Neuron (in vitro differentiated cells): ENCODE measurements around the gene ATF4.

ENCODE experiments used
- H2AFZ ChIP-seq: one replicate; pipeline ENCODE4 v1.6.1; 2013; ENCODE audit warnings: low read depth, mild to moderate bottlenecking, inconsistent platforms, low read length, moderate library complexity
- H3K27me3 ChIP-seq: one replicate; pipeline ENCODE4 v1.6.1; 2013; ENCODE audit warnings: low read length; ENCODE audit not compliant: insufficient read depth
- H3K36me3 ChIP-seq: one replicate; pipeline ENCODE4 v1.6.1; 2013; ENCODE audit warnings: low read length; ENCODE audit not compliant: insufficient read depth
- H3K4me1 ChIP-seq: one replicate; pipeline ENCODE4 v1.6.1; 2013; ENCODE audit warnings: low read length; ENCODE audit not compliant: insufficient read depth
- H3K4me3 ChIP-seq: 2 replicates; pipeline ENCODE4 v1.5.1; 2013; ENCODE audit warnings: mild to moderate bottlenecking, low read length, moderate library complexity
- H3K9me3 ChIP-seq: one replicate; pipeline ENCODE4 v1.6.1; 2013; ENCODE audit warnings: low read length

Gene ATF4

DNA sequence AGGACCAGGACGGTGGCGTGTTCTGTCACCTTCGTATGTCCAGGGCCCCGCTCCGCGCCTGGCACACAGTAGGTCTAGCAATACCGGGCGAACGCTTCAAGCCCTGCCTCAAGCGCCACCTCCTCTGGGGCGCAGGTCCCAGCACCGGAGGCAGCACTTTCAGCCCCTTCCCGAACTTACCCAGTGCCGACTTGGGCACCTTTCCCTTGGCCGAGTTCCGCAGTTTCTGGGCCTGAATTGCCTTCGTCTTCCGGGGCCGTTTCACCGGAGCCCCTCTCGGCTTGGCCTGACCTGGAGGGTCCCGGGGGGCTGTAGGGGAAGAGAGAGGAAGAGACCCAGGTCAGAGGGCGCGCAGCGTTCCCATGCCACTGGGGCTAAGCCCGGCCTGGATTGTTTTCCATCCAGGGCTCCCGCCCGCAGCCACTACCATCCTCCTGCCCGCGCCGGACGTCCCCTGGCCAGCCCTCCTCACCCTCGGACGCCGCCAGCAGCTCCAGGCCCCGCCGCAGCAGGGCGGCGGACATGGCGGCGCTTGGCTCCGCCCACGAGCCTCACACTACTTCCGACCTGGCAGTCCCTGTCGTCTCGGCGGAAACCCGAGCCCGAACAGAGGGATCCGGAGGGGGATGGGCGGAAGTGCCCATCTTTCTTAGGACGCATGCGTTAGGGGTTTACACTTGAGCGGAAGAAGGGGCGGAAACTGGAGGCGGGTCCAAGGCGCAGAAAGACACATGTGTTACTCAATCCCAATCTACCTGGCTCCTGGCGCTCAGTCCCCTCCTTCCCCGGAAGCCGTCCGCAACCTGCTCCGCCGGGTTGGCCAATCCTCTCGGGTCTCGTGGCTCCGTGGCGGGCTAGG lies 12.1 kb downstream of the ATF4 start, which contains the start of gene RPS19BP1:
Gene RPS19BP1 (minus strand): TSS at position 534 of the 859 bp plus-strand sequence. CDS start 10 bp downstream, at position 524.
- Histone ChIP-seq H3K9me3 (no peaks in the 10 kb centered on the region), H2AFZ (peak within 1 kb of the TSS; percentile 14), H3K4me1 (peaks cover 46% of the 10 kb centered on the region), H3K36me3 (peaks cover 15% of the 10 kb centered on the region), H3K4me3 (peak within 1 kb of the TSS; percentile 93), H3K27me3 (no peaks in the 10 kb centered on the region)

DNA sequence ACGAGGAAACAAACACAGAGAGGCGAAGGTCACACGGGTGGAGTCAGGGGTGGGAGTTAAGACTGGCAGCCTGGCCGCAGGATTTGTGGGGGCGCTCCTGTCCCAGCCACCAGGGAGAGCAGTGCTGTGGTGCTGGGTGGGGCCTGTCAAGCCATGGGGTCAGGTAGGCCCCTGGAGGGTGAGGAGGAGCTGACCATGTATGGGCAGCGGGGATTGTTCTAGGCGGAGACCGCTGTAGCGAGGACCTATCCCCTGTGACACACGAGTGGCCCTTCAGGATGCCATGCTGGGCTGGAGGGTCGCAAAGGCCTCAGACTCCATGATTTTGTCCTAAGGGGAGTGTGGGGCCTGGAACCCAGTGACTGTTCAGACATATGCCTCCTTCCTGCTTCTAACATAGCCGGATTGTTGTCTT lies 13.7 kb downstream of the ATF4 start:
- Histone ChIP-seq H3K36me3 (peaks cover 13% of the 10 kb centered on the region), H3K27me3 (no peaks in the 10 kb centered on the region), H3K4me3 (no peak overlapping the region), H2AFZ (peak overlapping the region; percentile 91), H3K9me3 (no peaks in the 10 kb centered on the region), H3K4me1 (peaks cover 30% of the 10 kb centered on the region)

DNA sequence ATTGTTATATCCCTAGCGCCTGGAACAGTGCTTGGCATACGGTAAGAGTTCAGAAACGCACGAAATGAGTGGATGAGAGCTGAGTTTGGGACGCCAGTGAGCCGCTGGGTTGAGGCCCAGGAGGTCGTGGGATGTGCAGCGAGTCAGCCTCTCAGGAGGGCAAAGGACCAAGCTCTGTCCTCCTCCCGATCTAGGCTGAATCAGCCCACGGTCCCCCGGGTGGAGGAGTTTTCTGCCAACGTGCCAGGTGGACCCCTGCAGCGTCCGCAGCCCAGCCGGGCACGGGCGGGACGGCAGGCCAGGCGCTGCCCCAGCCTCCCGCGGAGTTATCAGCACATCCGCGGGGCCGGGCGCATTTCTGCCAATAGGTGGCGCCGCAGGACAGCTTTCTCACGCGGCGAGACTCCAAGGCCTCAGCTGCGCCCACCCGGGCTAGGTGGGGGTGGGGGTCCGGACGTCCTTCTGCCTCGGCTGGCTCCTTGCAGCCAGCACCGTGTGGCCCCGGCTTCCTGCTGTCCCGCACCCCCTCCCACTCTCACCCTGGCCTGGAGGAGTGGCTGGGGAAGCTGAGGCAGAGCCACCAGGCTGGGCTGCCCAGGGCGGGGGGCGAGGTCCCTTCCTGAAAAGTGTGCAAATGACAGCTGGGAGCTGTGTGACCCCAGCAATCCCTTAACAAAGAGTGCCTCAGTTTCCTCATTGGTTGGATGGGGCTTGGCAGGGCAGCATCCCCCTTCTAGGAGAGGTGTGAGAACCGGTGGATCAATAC lies 14.4 kb downstream of the ATF4 start:
- Histone ChIP-seq H3K9me3 (no peaks in the 10 kb centered on the region), H3K27me3 (no peaks in the 10 kb centered on the region), H3K4me1 (peaks cover 27% of the 10 kb centered on the region), H2AFZ (peak overlapping the region; percentile 91), H3K4me3 (peak overlapping the region; percentile 34), H3K36me3 (peaks cover 8% of the 10 kb centered on the region)

DNA sequence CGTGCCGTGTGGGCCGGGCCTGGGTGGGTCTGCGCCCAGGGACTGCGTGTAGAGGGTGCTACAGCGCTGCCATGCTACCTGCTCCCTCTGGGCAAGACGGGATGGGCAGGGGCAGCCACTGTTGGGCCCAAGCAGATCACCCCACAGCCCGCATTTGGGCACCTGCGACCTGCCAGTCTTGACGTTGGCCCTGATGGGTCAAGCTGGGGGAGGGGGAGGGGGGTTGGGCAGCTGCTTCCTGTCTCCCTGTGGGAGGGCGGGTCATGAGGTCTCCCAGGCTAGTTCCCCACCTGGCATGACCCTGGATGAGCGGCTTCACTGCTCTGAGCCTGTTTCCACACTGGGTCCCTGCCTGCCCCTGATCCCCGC lies 15.0 kb downstream of the ATF4 start:
- Histone ChIP-seq H3K27me3 (no peaks in the 10 kb centered on the region), H3K4me3 (no peak overlapping the region)

DNA sequence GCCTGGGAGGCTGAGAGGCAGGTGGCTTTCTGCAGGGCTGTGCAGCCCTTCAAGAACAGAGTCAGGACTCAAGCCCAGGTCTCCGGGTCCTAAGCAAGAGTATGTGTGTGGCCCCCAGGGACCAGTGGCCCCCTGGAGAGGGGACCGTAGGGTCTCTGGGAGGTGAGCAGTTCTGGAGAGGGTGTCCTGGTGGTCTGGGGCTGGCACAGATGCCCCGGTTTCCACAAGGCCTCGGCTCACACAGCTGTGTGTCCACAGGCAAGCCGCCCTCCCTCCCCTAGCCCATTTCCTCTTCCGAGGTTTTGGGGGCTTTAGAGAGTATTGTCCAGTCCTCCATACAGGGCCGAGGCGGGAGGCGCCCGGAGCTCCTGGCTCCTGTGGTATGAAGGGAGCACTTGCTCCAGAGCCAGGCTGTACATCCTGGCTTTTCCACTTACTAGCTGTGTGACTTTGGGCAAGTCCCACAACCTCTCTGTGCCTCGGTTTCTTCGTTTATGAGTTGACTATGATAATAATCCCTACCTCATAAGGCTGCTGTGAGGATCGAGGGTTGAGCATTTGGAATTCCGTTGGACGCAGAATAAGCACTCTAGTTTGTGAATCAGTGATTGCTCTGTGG lies 15.6 kb downstream of the ATF4 start:
- H3K9me3 ChIP-seq: no peaks in the 10 kb centered on the region
- H3K36me3 ChIP-seq: peaks cover 5% of the 10 kb centered on the region
- peaks cover 25% of the 10 kb centered on the region for H3K4me1 ChIP-seq
- H2AFZ ChIP-seq: no peak overlapping the region
- no peak overlapping the region for H3K4me3 ChIP-seq
- H3K27me3 ChIP-seq: no peaks in the 10 kb centered on the region

More for the DNA sequence above, 15.0 kb downstream of the ATF4 start:
- no peaks in the 10 kb centered on the region for H3K9me3 ChIP-seq
- H2AFZ ChIP-seq: peak overlapping the region; percentile 91
- H3K36me3 ChIP-seq: peaks cover 6% of the 10 kb centered on the region
- peaks cover 27% of the 10 kb centered on the region for H3K4me1 ChIP-seq

DNA sequence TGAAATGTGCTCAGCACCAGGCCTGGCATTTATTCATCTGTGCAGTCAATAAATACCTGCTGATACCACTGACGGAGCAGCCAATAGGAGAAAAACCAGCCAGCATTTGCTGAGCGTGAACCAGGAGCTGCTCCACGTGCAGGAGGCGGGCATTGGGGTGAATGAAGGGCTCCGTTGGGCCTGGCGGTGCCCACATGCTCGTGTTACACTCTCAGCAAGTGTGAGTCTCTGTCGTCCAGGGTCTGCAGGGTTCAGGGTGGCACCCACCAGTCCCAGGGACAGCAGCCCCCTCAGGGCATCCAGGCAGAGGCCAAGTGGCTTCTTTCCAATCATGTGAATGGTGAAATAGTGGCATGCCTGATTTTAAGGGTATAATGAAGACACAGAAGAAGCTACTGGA lies 16.3 kb downstream of the ATF4 start:
- H3K4me3 ChIP-seq: no peak overlapping the region
- H3K36me3 ChIP-seq: no peaks in the 10 kb centered on the region
- no peaks in the 10 kb centered on the region for H3K9me3 ChIP-seq
- H3K4me1 ChIP-seq: peaks cover 17% of the 10 kb centered on the region
- H3K27me3 ChIP-seq: no peaks in the 10 kb centered on the region
- no peak overlapping the region for H2AFZ ChIP-seq

DNA sequence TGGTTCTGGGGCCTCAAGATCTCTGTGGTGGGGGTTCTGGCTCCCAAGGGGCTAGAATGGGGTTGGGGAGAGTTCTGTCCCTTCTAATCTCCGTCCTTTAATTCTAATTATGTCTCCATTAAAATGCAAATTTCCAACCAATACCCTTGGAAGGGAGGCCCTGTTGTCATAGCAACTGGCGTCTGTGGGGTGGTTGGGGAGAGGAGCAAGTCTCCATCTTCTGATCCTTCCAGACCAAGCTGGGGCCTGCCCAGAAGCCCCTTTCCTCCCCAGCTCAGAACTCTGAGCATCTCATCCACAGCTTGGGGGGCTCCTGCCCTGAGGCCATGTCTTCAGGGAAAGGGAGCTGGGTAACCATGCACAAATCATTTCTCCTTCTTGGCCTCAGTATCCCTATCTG lies 17.6 kb downstream of the ATF4 start:
- Histone ChIP-seq H3K9me3 (no peaks in the 10 kb centered on the region), H3K36me3 (no peaks in the 10 kb centered on the region), H3K4me3 (no peak overlapping the region), H2AFZ (no peak overlapping the region), H3K4me1 (peaks cover 12% of the 10 kb centered on the region), H3K27me3 (no peaks in the 10 kb centered on the region)

DNA sequence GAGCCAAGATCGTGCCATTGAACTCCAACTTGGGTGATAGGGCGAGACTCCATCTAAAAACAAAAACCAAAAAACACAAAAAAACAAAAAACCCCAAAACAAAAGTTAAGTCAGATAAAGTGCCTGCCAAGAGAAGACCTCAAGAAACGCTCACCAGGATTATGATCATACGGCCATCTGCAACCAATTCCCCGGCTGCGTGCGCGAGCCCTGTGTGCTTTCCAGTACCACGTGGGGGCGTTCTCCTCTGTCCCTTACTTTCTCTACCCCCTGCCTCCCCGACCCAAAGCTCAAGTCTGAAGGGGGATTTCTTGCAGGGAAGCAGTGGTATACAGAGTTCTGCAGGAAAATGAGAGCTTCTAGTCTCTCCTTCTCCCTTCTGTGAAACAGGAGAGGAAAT lies 22.7 kb downstream of the ATF4 start:
- no peak overlapping the region for H3K4me3 ChIP-seq
- H3K4me1 ChIP-seq: no peaks in the 10 kb centered on the region
- H3K27me3 ChIP-seq: peaks cover 3% of the 10 kb centered on the region
- no peak overlapping the region for H2AFZ ChIP-seq
- H3K9me3 ChIP-seq: no peaks in the 10 kb centered on the region
- H3K36me3 ChIP-seq: no peaks in the 10 kb centered on the region

DNA sequence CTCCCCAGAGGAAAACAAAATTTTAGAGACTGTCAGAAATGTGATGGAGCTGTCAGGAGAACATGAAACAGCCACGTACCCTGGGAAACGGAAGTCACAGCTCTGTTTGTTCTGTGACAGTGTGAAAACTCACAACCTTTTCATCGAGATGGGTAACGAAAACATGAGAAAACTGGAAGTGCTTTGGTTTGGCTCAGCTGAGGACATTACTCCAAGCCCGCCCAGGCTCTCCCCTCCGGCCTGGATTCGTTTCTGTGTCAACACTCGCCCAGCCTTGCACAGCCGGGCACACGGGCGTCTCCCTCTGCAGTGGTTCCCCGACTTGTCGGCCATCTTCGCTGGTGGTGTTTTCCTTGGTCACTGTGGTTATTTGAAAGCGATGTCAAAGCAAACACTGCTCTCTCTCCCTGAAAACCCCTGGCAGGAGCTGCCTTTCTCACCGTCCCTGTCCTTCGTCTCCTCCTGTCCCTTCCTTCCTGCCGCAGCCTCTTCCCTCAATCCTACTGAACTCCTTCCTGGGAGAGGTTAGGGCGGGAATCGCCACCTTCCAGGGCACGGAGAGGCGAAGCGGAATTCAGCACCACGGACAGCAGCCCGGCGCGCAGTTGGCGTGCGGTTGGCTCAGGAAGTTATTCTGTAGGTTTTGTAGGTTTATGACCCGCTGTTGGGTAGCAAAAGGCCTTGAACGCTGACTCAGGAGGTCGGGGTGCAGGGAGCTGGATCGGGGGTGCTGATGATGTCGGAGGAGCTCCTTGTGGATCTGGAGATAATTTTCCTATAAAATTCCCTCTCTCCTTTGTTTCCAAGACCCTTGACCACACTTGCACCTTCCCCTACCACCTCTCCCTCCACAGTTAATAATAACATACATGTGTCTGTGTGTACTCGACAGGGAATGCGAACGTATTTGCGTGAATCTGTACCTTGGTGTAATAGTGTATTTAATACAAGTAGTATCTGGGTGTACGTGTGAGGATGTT lies 25.3 kb downstream of the ATF4 start:
- peaks cover 12% of the 10 kb centered on the region for H3K27me3 ChIP-seq
- H3K9me3 ChIP-seq: no peaks in the 10 kb centered on the region
- no peak overlapping the region for H2AFZ ChIP-seq
- H3K4me3 ChIP-seq: no peak overlapping the region
- H3K36me3 ChIP-seq: no peaks in the 10 kb centered on the region
- no peaks in the 10 kb centered on the region for H3K4me1 ChIP-seq

DNA sequence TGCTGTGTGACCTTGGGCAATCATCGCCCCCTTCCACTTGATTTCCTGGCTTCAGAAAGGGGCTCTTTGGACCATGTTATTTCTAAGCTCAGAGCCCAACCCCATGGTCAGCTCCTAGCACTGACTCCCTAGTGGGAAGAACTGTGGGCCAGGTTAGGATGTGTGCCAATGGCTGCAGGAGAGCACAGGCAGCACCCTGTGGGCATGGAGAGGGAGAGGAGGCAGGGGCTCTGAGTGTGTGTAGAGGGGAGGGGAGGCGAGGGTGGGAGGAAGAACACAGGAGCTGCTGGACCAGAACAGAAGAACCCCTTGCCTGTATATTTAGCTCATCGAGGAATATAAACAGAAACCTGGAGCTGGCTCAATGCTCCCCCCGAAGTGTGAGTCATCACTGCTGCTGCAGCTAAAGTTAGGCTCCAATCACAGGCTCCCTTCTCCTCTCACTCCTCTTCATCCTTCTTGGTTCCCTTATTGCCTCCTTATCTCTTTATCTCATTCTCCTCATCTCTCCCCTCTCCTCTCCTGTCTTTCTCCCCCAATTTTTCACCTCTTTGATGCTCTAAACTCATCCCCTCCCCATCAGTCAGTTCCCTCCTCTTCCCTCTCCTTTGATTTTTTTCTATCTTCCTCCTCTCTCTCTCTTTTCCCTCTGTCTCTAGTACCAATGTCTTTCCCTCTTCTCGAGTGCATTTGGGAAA lies 26.7 kb downstream of the ATF4 start:
- Histone ChIP-seq H3K27me3 (peaks cover 18% of the 10 kb centered on the region), H2AFZ (no peak overlapping the region), H3K4me3 (no peak overlapping the region), H3K36me3 (no peaks in the 10 kb centered on the region), H3K9me3 (no peaks in the 10 kb centered on the region), H3K4me1 (no peaks in the 10 kb centered on the region)

DNA sequence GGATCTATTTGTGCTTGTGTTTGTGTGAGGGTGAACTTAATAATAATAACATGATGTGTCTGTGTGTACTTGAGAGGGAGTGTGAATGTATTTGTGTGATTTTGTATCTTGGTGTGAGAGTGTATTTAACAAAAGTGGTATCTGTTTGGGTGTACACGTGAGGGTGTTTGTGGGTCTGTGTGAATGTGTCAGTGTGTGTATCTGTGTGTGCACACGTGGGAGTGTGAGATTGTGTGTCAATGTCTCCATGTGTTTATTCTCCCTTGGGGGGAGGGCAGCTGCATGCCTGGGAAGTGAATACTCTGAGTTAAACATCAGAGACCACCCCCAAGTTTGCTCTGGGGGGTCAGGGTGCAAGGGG lies 27.2 kb downstream of the ATF4 start:
- Histone ChIP-seq H3K36me3 (no peaks in the 10 kb centered on the region), H3K27me3 (peaks cover 18% of the 10 kb centered on the region), H3K4me1 (no peaks in the 10 kb centered on the region), H3K4me3 (no peak overlapping the region), H2AFZ (no peak overlapping the region), H3K9me3 (no peaks in the 10 kb centered on the region)

DNA sequence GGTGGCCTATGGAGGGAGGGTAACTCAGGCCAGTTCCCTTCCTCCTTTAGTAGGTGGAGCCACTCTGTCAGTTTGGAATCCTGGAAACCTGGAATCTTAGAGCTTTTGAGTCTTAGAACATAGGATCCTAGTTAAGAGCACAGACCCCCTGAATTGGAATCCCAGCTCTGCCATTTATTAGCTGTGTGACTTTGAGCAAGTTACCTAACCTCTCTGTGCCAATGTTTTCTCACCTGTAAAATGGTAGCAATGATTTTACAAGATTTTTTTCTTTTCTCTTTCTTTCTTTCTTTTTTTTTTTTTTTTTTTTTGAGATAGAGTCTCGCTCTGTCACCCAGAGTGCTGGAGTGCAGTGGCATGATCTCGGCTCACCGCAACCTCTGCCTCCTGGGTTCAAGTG lies 33.1 kb downstream of the ATF4 start:
- Histone ChIP-seq H3K9me3 (no peaks in the 10 kb centered on the region), H3K36me3 (no peaks in the 10 kb centered on the region), H2AFZ (no peak overlapping the region), H3K27me3 (peaks cover 43% of the 10 kb centered on the region), H3K4me1 (no peaks in the 10 kb centered on the region), H3K4me3 (no peak overlapping the region)
